ENCODE data around the gene HHATL.

The HHATL gene

DNA sequence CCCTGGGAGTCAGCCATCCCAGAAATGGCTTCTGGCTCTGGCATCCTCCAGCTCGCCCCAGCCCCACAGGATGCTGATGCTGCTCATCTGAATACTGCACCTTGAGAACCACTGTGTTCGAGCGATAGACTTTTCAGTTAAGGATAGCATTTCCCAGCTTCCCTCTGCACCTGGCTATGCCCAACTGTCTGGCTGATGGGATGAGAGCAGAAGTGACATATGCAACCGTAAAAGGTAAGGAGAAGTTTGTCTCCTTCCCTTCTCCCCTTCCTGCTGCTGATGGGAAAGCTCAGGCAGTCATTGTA, 9.7 kb upstream of the HHATL start:
- DNase-seq (ENCODE audit: low read depth), result no peak

DNA sequence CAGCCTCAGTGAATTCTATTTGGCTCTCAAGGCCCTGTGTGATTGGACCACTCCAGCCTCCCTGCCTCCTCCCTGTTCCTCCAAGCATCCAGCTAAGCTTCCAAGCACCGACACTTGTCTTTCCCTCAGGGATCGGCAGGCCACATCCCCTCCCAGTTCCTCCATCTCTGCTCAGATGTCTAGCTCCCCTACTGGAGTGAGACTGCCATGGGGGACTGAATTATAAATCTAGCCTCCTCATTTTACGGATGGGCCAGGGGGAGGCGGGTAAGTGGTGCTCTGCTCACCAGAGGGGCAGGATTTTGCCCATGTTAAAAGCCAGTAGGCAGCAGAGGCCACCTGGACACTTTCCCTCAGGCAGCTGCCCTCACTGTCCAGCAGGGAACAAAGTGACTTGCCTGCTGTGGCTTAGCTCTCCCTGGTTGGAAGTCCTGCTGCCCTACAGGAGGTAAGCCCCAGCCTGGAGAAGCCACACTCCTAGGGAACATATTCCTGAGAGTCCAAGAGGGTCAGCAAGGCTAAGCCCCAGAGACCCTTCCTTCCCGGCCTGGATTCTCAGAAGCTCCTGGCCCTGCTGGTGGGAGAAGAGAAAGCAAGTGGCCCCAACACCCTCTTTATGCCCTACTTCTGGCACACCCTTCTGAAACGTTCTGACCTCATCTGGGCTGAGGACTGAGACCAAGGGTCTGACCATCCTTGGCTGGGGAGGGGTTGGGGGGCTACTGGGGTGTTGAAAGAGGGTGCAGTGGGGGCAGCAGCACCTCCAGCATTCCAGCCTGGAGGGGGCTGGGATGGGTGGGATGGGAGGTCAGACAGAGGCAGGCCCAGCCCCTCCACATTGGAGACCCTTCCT, 9.1 kb upstream of the HHATL start:
- DNase-seq (ENCODE audit: low read depth), result peak; percentile 9

DNA sequence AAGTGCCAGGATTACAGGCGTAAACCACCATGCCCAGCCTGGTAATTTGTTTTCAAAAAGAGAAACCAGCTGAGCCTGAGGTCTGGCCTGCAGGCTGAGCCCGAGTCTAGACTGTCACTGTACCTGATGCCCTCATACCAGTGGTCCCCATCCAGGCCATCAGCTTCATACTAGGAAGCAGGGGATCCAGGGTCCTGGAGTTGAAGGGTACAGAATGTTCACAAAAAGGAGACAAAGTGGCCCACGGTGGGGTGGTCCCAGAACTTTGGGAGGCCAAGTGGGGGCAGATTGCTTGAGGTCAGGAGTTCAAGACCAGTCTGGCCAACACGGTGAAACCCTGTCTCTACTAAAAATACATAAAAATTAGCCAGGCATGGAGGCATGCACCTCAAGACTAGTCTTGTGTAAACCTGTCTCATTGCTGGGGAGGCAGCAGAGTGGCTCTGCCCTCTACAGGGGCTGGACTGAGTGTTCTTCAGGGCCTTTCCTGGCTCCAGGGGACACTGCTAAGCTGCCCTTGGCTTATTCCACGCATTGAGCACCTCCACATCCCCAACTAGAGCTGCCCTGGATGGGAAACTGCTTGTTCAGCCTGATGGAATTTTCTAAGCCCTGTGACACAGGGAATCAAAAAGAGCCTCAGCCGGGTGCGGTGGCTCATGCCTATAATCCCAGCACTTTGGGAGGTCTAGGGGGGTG, 7.9 kb upstream of the HHATL start:
- no peak for DNase-seq (ENCODE audit: low read depth)

DNA sequence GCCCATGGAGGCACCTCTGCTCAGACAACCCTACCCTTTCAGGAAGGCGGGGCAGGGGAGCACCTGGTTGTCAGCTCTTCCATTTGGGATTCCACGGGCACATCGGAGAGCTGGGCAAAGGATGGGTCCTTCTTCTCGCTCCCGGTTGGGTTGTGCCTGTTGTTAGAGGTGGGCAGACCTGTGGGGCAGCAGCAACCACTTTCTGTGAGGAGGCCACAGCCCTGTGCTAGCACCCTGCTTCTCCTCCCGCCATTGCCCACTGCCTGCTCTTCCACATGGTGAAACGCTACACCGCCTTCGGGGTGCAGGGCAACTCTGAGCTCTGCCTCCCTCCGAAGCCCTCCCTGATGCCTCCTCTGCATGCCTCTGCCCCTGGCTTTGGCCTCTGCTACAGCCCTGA, 7.0 kb upstream of the HHATL start:
- DNase-seq (ENCODE audit: low read depth), result no peak

DNA sequence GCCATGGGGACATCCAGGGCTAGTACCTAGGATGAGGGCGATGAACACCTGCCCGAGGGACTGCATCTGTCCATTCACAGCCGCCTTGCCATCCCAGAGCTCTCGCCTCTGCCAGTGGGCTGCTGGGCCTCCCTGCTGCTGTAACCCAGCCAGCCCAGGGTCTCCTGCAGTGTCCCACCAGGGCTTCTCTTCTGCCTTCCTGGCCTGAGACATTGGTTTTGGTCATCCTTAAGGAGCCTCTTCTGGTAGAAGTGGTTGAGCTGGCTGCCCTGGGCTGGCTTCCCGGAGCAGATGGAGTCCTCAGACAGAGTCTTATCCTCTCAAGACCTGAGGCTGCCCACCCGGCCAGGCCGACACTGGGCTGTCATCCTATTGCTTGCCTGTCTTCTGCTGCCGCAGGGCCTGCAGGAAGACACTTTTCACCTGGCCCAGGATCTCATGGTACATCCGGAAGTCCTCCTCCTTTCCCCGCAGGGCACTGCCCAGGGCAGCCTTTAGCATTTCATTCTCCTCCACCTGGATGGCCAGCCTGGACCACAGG, 6.1 kb upstream of the HHATL start:
- no peak for DNase-seq (ENCODE audit: low read depth)

DNA sequence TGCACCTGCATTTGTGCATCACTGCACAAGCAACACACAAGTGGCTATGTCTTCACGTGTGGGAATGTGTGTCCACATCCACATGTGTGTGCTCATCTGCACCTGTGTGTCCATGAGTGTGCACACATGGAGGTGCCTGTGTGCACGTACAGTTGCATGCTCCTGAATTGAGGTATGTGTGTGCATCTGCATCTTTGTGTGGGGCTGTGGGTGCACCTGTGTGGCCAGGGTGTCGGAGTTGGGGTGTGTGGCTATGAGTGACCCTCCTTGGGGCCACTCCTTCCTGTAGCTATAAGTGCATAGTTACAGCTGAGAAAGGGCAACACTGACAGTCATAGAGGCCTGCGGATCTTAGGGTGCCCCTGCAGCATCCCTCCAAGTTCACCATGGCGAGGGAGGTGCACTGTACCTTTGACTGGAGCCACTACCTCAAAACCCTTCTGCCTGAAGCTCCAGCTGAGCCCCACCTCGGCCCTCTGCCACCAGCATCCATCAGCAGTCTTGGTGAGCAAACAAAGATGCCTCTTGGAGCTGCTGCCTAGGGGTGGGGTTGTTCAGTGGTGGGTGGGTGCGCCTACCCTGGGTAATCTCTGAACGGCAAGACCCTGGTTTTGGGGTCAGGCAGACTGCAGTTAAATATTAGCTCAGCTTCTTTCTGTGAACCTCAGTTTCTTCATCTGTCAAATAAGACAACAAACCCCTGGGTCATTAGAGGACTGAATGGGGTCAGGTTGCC, 5.2 kb upstream of the HHATL start:
- DNase-seq (ENCODE audit: low read depth), result no peak

DNA sequence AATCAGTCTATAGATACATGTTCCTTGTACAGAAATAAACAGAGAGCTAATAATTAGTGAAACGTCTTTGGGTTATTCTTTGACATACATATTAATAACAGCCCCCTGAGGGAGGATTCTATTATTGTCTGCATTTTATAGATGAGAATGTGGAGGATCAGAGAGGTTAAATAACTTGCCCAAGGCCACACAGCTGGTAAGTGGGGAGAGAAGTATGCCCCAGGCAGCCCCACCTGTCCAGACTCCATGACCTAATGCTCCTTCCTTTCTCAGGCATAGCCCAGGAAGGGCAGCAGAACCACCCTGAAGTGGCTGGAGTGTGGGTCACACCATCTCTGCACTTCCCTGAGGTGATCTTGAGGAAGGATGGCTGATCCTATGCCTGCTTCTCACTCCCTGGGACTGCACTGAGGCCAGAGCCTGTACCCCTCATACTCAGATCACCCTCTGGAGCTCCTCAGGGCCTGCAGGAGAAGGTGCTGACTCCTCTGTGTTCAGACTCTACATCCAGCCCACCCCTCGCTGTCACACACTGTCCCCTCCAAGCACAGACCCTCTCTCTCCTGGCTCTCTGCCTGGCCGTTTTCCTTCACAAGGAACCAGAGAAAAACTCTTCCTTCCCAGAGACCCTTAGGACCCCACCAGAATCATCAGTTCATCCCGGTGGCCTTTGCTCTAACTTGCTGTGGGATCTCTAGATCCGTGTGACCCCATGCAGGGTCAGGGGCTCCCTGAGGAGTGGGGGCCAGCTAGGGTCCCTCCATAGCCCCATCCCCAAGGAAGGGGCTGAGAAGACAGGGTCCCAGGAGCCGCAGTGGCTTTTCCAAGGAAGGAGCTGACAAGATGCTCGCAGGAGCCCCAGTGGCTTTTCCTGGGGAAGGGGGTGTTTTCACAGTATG, 4.4 kb upstream of the HHATL start:
- DNase-seq (ENCODE audit: low read depth), result no peak

DNA sequence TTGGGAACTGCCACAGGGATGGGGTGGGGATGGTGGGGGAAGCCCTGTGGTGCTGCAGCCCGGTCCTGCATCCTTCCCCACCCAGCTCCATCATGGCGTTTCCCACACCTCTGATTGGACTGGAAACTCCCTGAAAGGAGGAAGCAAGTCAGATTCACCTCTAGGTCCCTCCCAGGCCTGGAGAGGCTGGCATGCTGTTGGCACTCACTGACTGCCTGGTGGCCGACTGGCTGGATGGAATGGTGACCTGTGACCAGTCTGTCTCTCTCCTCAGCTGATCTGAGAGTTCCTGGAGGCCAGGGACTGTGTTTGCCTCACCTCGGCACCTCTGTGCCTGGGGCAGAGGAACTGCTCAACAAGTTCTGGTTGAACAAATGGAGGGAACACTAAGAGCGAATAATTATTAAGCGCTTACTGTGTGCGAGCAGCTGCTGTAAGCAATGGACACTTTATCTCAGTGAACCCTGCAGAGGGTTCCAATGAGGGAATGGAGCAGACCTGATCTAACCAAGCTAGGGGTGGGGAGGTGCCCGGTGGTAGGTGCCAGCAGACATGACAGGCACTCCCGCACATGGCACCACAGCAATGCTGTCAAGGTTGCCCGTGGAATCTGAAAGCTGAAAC, 3.5 kb upstream of the HHATL start:
- DNase-seq (ENCODE audit: low read depth), result no peak

DNA sequence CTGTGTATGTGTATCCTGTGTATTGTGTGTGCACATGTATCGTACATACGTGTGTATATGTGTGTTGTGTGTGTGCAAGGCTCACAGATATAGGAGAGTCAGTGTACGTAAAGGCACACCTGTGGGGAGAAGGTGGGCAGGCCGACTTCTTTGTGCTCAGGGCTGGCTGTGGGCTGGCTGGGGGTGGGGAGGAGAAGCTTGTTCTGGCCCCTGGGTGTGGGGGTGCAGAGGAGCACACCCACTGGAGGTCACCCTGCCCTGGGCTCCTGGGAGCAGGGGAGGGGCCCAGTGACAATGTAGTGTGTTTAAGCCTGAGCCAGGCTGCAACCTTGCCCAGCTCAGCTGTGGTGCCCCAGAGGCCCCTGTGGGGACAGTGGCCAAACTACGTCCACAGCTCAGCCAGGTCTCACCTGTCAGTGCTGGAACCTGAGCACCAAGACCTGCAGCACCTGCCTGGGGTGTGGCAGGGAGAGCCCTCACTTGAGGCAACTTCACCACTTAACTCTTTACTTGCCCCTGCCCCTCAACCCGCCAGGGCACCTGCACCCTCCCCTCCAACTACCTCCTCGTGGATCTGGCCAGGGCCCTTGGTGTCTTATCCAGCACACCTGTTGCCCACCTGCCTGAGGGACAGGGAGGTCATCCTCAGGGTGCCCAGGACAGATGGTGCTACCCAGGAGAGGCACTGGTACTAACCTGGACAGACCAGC, 2.6 kb upstream of the HHATL start:
- no peak for DNase-seq (ENCODE audit: low read depth)

DNA sequence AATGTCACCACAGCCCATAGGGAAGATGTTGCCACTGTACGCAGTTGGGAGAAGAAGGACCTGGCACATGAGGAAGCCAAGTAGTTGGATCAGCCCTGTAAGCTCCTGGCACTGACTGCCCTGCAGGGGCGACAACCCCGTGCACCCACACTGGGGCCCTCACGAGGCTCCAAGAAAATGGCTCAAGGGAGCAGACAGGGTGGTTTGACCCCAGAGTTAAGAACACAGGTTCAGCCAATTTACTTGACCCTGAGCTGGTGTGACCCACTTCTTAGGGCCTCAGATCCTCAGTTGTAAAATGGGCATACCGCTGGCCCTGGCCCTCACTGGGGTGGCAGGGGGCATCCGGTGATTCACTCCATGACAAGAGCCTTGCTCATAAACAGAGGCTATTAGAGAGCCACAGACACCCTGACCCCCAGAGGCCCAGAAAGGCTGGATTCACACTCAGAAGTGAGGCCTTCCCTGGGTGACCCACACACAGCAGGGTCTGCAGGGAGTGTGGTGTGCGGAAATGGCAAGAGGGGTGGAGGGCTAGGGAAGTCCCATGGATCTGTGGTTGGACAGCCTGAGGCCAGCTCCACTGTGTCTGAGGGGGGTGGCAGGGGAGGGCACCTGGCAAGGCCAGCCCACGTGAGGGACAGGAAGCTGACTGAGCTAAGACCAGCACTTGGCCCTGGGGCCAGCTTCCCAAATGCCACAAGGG, 1.7 kb upstream of the HHATL start:
- no peak for DNase-seq (ENCODE audit: low read depth)

DNA sequence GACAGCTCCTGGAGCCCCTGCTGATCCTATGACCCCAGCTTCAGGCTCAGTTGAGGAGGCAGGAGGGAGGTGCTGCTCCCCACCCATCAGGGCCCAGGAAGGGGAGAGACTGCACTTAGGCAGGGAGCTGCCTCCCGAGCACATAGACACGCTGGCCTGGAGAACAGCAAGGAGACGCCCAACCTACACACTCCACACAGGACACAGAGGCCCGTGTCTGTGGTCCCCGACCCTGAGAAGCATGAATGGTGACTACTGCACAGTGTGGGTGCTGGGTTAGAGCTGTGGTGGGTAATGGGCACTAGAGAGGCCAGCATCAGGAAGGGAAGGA, 1.1 kb upstream of the HHATL start:
- no peak for DNase-seq (ENCODE audit: low read depth)

DNA sequence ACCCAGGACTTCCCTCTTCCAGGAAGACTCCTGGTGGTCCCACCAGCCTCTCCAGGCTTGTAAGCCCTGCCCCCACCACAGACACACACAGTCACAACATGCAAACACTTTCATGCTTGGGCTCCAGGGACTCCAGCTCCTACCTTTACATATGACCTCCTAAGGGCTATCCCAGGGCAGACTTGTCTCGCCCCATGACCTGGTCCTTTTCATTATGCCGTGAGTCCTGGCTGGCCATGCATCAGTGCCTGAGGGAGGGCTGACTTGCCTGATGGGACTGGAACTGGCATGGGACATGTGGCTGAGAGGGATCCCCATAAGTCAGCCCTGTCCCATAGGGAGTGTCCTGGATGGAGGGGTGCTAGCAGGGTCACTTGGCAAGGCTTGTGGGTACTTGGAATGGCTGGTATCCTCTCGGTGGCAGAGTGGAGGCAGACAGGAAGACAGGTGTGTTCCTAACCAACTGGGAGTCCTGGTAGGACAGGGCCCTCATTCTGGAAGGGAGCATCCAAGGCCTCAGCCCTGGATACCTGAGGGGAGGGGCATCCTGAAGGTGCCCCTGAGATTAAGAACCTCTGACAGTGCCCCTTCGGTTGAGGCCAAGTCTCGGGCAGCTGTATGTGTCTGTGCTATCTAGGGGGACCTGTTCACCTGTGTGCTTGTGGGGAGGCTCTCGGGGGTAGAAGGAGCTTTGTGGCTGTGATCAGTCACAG, 540 bp upstream of the HHATL start:
- no peak for DNase-seq (ENCODE audit: low read depth)

DNA sequence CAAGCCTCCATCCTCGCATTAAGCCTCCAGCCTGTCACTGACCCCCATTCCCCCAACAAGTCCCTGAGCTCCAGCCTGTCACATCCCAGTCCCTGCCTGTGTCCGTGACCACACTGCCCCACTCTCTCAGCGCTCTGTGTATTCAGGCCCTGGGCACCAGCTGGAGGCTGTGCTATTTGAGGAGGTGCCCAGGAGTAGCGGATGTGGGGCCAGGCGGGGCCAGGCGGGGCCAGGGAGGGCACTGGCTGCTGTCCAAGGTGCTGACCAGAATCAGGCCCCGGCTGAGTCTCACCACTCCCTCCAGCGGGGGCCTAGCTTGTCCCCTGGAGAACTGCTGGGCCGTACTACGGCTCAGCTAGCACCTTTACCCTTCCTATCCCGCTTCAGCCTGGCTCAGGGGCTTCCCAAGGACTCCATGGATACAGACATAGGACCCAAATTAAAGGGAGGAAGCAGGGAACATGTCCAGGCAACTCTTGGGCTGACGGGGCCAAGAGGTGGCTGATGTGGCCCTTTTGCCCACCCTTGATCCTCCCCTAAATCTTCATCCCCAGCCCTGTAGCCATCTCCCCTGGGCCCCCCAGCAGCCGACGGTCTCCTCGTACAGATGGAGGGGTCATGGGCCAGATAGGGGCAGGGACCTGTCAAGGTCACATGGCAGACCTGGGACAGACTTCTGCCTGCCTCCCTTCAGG, 1.1 kb downstream of the HHATL start:
- DNase-seq (ENCODE audit: low read depth), result peak; percentile 63

DNA sequence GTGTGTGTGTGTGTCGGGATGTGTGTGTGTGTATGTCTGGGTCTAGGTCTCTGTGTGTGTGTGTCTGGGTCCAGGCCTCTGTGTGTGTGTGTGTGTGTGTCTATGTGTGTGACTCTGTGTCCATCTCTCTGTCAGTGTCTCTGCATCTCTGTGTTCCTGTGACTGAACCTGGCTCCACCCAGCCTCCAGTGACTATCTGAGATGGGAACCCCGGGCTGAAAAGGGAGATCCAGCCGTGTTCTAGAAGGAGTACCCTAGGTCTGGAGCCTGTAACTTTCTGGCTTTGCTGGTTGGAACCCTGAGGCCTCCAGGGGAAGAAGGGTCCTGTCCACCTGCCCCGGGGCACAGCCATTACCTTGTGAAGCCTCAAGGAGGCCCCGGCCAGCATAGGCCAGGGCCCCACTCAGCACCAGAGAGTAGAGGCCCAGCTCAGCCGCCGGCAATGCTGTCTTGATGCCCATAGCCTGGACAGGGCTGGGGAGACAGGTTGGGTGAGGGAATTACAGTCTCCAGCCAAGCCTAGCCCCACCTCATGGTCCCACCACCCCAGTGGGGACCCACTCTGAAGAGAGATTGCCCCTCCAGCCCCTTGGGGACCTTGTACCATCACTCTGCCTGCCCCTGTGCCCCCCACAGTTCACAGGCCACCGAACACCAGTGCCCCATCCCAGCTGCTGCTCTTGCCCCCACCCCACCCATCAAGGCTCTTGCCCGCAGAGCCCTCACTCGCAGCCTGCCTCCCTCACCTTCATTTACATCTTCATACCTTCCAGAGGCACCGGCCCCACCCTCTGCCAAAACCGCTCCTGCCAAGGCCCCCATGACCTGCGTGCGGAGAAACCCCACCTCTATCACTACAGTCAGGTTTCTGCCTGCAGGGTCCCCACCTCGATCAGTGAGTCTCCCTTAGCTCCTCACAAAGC, 2.0 kb downstream of the HHATL start:
- DNase-seq (ENCODE audit: low read depth), result no peak

DNA sequence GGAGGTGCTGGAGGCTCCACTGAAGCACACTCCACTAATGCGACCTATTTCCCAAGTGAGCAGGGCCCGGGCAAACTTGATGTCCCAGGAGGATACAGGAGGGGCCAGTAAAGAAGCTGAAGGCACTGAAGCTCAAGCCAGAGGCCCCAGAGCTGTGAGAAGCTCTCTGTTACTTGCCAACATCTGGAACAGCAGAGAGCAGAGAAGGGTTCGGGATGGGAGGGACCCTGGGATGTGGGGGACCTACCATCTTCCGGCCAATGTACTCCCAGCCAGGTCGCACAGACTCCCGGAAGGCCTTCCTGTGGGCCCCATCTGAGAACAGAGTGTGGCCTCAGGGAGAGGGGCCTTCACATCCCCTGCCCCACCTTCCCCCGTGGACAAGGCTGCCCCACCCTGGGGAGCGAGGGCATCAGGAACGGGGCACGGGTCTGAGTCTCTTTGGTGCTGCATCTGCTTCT, 3.1 kb downstream of the HHATL start:
- DNase-seq (ENCODE audit: low read depth), result no peak

DNA sequence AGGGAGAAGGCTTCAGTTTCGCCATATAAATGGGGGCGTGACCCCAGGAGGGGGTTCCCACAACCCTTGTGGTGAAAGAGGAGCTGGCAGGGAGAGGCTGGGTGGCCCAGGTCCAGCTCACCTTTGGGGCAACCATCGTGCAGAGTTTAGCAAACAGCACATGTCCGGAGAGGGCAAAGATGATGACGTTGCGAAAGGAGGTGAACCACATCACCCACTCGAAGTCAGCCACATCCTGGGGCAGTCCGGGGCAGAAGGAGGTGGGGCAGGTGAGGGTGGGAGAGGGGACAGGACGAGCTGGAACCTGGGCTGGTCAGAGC, 3.7 kb downstream of the HHATL start:
- no peak for DNase-seq (ENCODE audit: low read depth)

DNA sequence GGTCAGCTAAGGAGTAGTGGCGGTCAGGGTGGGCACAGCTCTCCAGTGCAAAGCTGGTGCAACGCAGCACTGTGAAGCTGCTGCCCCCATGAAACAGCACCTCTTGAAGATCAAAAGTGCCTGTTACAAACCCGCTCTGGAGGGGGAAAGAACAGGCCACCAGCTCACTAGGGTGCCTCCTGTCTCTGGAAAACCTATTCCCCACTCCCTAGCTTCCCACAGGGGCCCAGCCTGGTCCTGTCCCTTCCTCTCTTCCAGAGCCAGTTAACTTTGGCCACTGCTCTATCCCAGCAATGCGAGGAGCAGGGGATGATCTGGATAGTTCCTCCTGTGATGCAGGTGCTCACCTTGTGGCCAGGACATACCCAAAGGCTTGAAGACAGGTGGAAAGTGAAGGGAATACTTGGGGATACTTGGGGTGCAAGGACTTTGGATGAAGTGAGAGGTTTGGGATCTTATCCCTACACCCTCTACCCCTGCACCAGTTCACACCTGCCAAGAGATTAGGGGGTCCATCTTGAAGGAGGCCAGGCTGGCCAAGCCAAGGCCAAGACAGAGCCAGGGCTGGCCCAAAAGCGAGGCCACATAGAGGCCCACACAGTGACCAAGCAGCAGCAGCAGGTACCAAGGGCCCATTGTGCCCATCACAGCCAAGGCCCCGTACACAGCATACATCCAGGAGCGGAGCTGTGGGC, 4.2 kb downstream of the HHATL start:
- no peak for DNase-seq (ENCODE audit: low read depth)
